Glutamatergic neuron (in vitro differentiated cells): Measurements from ENCODE around the gene GLIS1. TPM values are rescaled to one million over a fixed set of nuclear protein-coding genes. Genes with fewer than 3 reads are reported as not detected.

Experiments used
- DNase-seq: peaks from one replicate; pipeline ENCODE4 v3.0.0; 2022
- H3K27ac Mint-ChIP-seq: one replicate; pipeline ENCODE4 v1.8.0; 2020; ENCODE audit warnings: mild to moderate bottlenecking, mixed read lengths, inconsistent platforms; ENCODE audit not compliant: unreplicated experiment
- H3K27me3 Mint-ChIP-seq: one replicate; pipeline ENCODE4 v1.8.0; 2020; ENCODE audit warnings: mild to moderate bottlenecking, moderate library complexity, mixed read lengths, inconsistent platforms; ENCODE audit not compliant: unreplicated experiment
- H3K36me3 Mint-ChIP-seq: one replicate; pipeline ENCODE4 v1.8.0; 2020; ENCODE audit warnings: mild to moderate bottlenecking, mixed read lengths, inconsistent platforms; ENCODE audit not compliant: unreplicated experiment
- H3K4me1 Mint-ChIP-seq: one replicate; pipeline ENCODE4 v1.8.0; 2020; ENCODE audit warnings: mild to moderate bottlenecking, low read depth, mixed read lengths, inconsistent platforms; ENCODE audit not compliant: unreplicated experiment
- H3K4me3 Mint-ChIP-seq: one replicate; pipeline ENCODE4 v1.8.0; 2020; ENCODE audit warnings: mild to moderate bottlenecking, mixed read lengths, inconsistent platforms; ENCODE audit not compliant: unreplicated experiment
- H3K9me3 Mint-ChIP-seq: one replicate; pipeline ENCODE4 v1.8.0; 2020; ENCODE audit warnings: mild to moderate bottlenecking, moderate library complexity, mixed read lengths, inconsistent platforms; ENCODE audit not compliant: unreplicated experiment
- CTCF ChIP-seq: fragments of 200-600 bp; sonication (generic); IDR thresholded peaks from one replicate; pipeline ENCODE4 v1.5.0; 2021; ENCODE audit not compliant: partially characterized antibody, unreplicated experiment
- total RNA-seq: library from RNA; stranded (reverse); fragmentation: NEBNext Ultra II Directional; extraction: Animal tissue kit (Norgen Biotek cat#: 25700); gene quantifications from one replicate; pipeline ENCODE4 v1.2.1, GENCODE V29; 2021; ENCODE audit not compliant: unreplicated experiment

The GLIS1 gene
- total RNA-seq, 1 donor from 2014 or later: 0.76 TPM

GRCh38 chr1:53501065-53502005, 237.6 kb downstream of the GLIS1 start:
- Mint-ChIP-seq H3K4me3 (no peak overlapping the region), H3K27me3 (peaks cover 8% of the 10 kb centered on the region), H3K36me3 (no peaks in the 10 kb centered on the region), H3K9me3 (no peaks in the 10 kb centered on the region), H3K4me1 (peaks cover 21% of the 10 kb centered on the region), H3K27ac (no peak overlapping the region)
- DNase-seq: no peak
- TF ChIP-seq CTCF: no peak

- Mint-ChIP-seq H3K27me3 (peaks cover 8% of the 10 kb centered on the region), H3K36me3 (no peaks in the 10 kb centered on the region), H3K9me3 (no peaks in the 10 kb centered on the region), H3K4me1 (peaks cover 23% of the 10 kb centered on the region), H3K27ac (no peak overlapping the region), H3K4me3 (no peak overlapping the region)
- TF ChIP-seq CTCF: no peak
- no peak for DNase-seq
Measured at GRCh38 chr1:53500204-53501064, 238.5 kb downstream of the GLIS1 start.

GRCh38 chr1:53499257-53500203, 239.4 kb downstream of the GLIS1 start:
- Mint-ChIP-seq H3K9me3 (no peaks in the 10 kb centered on the region), H3K27me3 (peaks cover 8% of the 10 kb centered on the region), H3K4me1 (peaks cover 24% of the 10 kb centered on the region), H3K36me3 (no peaks in the 10 kb centered on the region), H3K27ac (no peak overlapping the region), H3K4me3 (no peak overlapping the region)
- DNase-seq: no peak
- no peak for TF ChIP-seq CTCF

- Mint-ChIP-seq H3K9me3 (no peaks in the 10 kb centered on the region), H3K27ac (no peak overlapping the region), H3K36me3 (no peaks in the 10 kb centered on the region), H3K27me3 (peaks cover 6% of the 10 kb centered on the region), H3K4me3 (no peak overlapping the region), H3K4me1 (peaks cover 22% of the 10 kb centered on the region)
- DNase-seq: no peak
- no peak for TF ChIP-seq CTCF
Measured at GRCh38 chr1:53498555-53499131, 240.3 kb downstream of the GLIS1 start.
